Mammary epithelial cell (primary cell): ENCODE data around the gene EXOC6B.

Experiments used
- EZH2 ChIP-seq: IDR thresholded peaks from 2 replicates; pipeline ENCODE4 v1.6.1; 2012; ENCODE audit warnings: low read length, inconsistent platforms, borderline replicate concordance
- TF ChIP-seq, protein P1 (sequence below), 2 donors: IDR thresholded peaks in 1 of 2; conservative IDR thresholded peaks in 1 of 2; 2 replicates each; pipeline ENCODE4 v1.5.1; 2011 to 2012; ENCODE audit warnings: inconsistent platforms in 2 of 2, low read length in 2 of 2, mild to moderate bottlenecking in 2 of 2, control low read depth in 1 of 2, low read depth in 1 of 2; ENCODE audit not compliant: insufficient read depth in 1 of 2; ENCODE audit errors: extremely low read depth in 1 of 2

DNA sequence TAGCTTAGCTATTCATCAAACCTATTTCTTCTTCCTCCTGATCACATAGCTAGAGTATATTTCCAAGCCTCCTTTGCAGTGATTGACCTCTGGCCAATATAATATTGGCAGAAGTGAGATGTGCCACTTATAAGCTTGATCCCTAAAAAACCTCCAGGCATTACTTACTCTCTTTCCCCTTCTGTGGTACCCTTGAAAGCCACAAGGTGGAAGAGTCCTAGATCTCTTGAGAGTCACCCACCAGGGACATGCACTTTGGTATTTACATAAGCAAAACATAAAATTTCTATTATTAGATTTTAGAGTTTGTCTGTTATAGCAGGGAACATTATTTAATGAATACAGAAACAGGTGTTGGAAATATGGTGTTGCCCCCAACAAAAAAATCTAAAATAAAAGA lies 112.0 kb downstream of the EXOC6B start:
- TF ChIP-seq, protein P1, sequence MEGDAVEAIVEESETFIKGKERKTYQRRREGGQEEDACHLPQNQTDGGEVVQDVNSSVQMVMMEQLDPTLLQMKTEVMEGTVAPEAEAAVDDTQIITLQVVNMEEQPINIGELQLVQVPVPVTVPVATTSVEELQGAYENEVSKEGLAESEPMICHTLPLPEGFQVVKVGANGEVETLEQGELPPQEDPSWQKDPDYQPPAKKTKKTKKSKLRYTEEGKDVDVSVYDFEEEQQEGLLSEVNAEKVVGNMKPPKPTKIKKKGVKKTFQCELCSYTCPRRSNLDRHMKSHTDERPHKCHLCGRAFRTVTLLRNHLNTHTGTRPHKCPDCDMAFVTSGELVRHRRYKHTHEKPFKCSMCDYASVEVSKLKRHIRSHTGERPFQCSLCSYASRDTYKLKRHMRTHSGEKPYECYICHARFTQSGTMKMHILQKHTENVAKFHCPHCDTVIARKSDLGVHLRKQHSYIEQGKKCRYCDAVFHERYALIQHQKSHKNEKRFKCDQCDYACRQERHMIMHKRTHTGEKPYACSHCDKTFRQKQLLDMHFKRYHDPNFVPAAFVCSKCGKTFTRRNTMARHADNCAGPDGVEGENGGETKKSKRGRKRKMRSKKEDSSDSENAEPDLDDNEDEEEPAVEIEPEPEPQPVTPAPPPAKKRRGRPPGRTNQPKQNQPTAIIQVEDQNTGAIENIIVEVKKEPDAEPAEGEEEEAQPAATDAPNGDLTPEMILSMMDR (conservative IDR thresholded peaks at IDR 0.05 in 1 of 2, IDR thresholded peaks at IDR 0.05 in 1 of 2; ENCODE audit: extremely low read depth in 1 of 2, insufficient read depth in 1 of 2, low read depth in 1 of 2, low read length in 2 of 2), result peak in 1 of 2 donors; percentile 4
- TF ChIP-seq EZH2, result no peak
